Occipital lobe (tissue), 2 donors: ENCODE results near the gene PTMA. TPM values are rescaled to one million over a fixed set of nuclear protein-coding genes. Genes with fewer than 3 reads are reported as not detected.
A peak's percentile ranks its signal among the peaks of the same experiment; 100 is the strongest.
"Not testable (repeated sequence)": the region's sequence is repeated elsewhere in the genome, so short reads cannot be mapped to it uniquely, and the experiment has no call there.

Source experiments
- DNase-seq: peaks from one replicate; lab custom pipeline; 2025; lab: John Stamatoyannopoulos, UW
- total RNA-seq: library from RNA; depleted of rRNA; stranded (reverse); fragments of >200 nt; gene quantifications from one replicate; pipeline ENCODE4 v1.2.3, GENCODE V29; 2014

The PTMA gene
- total RNA-seq, 1 donor from 2014 or later: 647 TPM

GRCh38 chr2:231692847-231693246 lies 15.5 kb upstream of the PTMA start:
- no peak for DNase-seq

- DNase-seq: no peak
Observed at GRCh38 chr2:231693956-231694355, 14.4 kb upstream of the PTMA start.

GRCh38 chr2:231696004-231696367 lies 12.3 kb upstream of the PTMA start:
- DNase-seq: no peak

- no peak for DNase-seq
Observed at GRCh38 chr2:231699006-231699405, 9.3 kb upstream of the PTMA start.

GRCh38 chr2:231701456-231702373 lies 6.6 kb upstream of the PTMA start:
- peak; percentile 48 for DNase-seq

GRCh38 chr2:231704017-231704416 lies 4.3 kb upstream of the PTMA start:
- no peak for DNase-seq

- peak; percentile 98 for DNase-seq
Observed at GRCh38 chr2:231706731-231707624, 1.3 kb upstream of the PTMA start.

GRCh38 chr2:231707625-231707926 lies 749 bp upstream of the PTMA start:
- no peak for DNase-seq

GRCh38 chr2:231708773-231709635 lies 679 bp downstream of the PTMA start:
- peak; percentile 47 for DNase-seq

- DNase-seq: no peak
Observed at GRCh38 chr2:231709636-231709980, 1.3 kb downstream of the PTMA start.

GRCh38 chr2:231709981-231710798 lies 1.9 kb downstream of the PTMA start:
- DNase-seq: peak; percentile 65

- no peak for DNase-seq
Observed at GRCh38 chr2:231710799-231711676, 2.7 kb downstream of the PTMA start.

GRCh38 chr2:231711677-231712450 lies 3.5 kb downstream of the PTMA start:
- DNase-seq: no peak

GRCh38 chr2:231712451-231713021 lies 4.2 kb downstream of the PTMA start:
- DNase-seq: not testable (repeated sequence)

- DNase-seq: not testable (repeated sequence)
Observed at GRCh38 chr2:231713406-231713729, 5.0 kb downstream of the PTMA start.

GRCh38 chr2:231713730-231714638 lies 5.7 kb downstream of the PTMA start:
- DNase-seq: peak; percentile 57

- DNase-seq: no peak
Observed at GRCh38 chr2:231714639-231715498, 6.5 kb downstream of the PTMA start.
